ENCODE results near the gene KLHL13. TPM values are rescaled to one million over a fixed set of nuclear protein-coding genes. Genes with fewer than 3 reads are reported as not detected.

Gene KLHL13
- total RNA-seq, 4 donors from 2014 or later = 0.52 to 2.7 (median 1.1) TPM

DNA sequence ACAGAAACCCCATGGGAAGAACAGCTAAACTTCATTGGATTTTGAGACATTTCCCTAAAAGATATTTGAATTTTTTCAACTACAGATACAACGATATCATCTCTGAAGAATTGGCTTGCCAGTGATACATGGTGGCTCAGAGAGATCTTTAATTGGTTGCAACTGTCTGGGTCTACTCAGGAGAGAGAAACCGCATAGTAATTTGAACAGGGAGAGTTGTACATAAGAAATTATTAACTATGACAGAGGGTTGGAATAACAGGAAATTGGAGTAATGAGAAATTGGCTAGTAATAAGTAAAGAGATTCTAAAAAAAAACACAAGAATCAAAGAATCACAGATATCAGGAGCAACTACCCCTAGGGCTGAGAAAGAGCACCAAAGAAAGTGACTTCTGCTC, 118.4 kb downstream of the KLHL13 start:
- H3K4me3 ChIP-seq (ENCODE audit: low read depth, poor library complexity, severe bottlenecking) = no peak overlapping the region
- no peak for DNase-seq (ENCODE audit: low spot score in 2 of 2)
- TF ChIP-seq CTCF (IDR thresholded peaks at IDR 0.05) (no peak), POLR2A (IDR thresholded peaks at IDR 0.05) (no peak)
- intact Hi-C loops (cut with DNase I; ENCODE audit: low total_unique reads) = no loop called here
- 83 to 87% methylated on average over 2 of the region's 2 CpGs for WGBS, 2 donors

GRCh38 chrX:117996918-117997480, 119.6 kb downstream of the KLHL13 start:
- no peak for TF ChIP-seq POLR2A (IDR thresholded peaks at IDR 0.05)
- no peak for TF ChIP-seq CTCF (IDR thresholded peaks at IDR 0.05)
- no peak overlapping the region for H3K4me3 ChIP-seq (ENCODE audit: low read depth, poor library complexity, severe bottlenecking)
- DNase-seq (ENCODE audit: low spot score in 2 of 2) = no peak
- WGBS, 2 donors = 31 to 49% methylated on average over 3 of the region's 3 CpGs
- intact Hi-C loops (cut with DNase I; ENCODE audit: low total_unique reads) = no loop called here

GRCh38 chrX:117996408-117996807, 120.2 kb downstream of the KLHL13 start:
- intact Hi-C loops (cut with DNase I; ENCODE audit: low total_unique reads) = no loop called here
- 40 to 42% methylated on average over 4 of the region's 4 CpGs for WGBS, 2 donors
- no peak for DNase-seq (ENCODE audit: low spot score in 2 of 2)
- TF ChIP-seq CTCF (IDR thresholded peaks at IDR 0.05) = no peak
- H3K4me3 ChIP-seq (ENCODE audit: low read depth, poor library complexity, severe bottlenecking) = no peak overlapping the region

GRCh38 chrX:117995378-117995777, 121.2 kb downstream of the KLHL13 start:
- 90 to 96% methylated on average over 1 of the region's 1 CpG for WGBS, 2 donors
- intact Hi-C loops (cut with DNase I; ENCODE audit: low total_unique reads) = no loop called here
- no peak for TF ChIP-seq POLR2A (IDR thresholded peaks at IDR 0.05)
- no peak for TF ChIP-seq CTCF (IDR thresholded peaks at IDR 0.05)
- no peak for DNase-seq (ENCODE audit: low spot score in 2 of 2)
- H3K4me3 ChIP-seq (ENCODE audit: low read depth, poor library complexity, severe bottlenecking) = no peak overlapping the region

GRCh38 chrX:117992192-117992723, 124.4 kb downstream of the KLHL13 start:
- TF ChIP-seq CTCF (IDR thresholded peaks at IDR 0.05) (no peak), POLR2A (IDR thresholded peaks at IDR 0.05) (no peak)
- no peak for DNase-seq (ENCODE audit: low spot score in 2 of 2)
- 63 to 73% methylated on average over 1 of the region's 1 CpG for WGBS, 2 donors
- intact Hi-C loops (cut with DNase I; ENCODE audit: low total_unique reads) = no loop called here
- H3K4me3 ChIP-seq (ENCODE audit: low read depth, poor library complexity, severe bottlenecking) = no peak overlapping the region

DNA sequence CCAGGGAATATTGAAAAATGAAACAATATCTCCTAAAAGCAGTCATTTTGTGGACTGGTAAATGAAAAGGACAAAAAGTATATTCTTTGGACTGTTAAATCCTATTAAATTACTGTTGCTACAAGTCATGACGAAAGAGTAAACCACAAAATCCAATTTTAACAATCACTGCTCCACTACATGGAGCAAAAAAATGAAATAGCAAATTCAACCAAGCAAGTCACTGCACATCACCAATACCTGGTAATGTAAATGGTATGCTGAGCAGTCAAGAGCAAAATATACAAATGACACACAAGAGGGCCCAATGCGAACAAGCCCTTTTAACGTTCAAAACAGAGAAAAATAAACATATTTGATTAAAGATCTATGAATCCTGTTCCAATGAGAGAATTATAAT, 126.2 kb downstream of the KLHL13 start:
- WGBS, 2 donors = 58 to 69% methylated on average over 3 of the region's 3 CpGs
- no peak for DNase-seq (ENCODE audit: low spot score in 2 of 2)
- intact Hi-C loops (cut with DNase I; ENCODE audit: low total_unique reads) = no loop called here
- TF ChIP-seq POLR2A (IDR thresholded peaks at IDR 0.05) (no peak), CTCF (IDR thresholded peaks at IDR 0.05) (no peak)
- H3K4me3 ChIP-seq (ENCODE audit: low read depth, poor library complexity, severe bottlenecking) = no peak overlapping the region
